PC-9 (cell line): ENCODE results near the gene CLEC2B. TPM values are rescaled to one million over a fixed set of nuclear protein-coding genes. Genes with fewer than 3 reads are reported as not detected.

ENCODE experiments used
- BruUV-seq: library from RNA; stranded (reverse); fragments of 400-500 nt; replicated peaks from 2 replicates; lab custom pipeline; 2021; lab: Mats Ljungman, UMichigan
- CTCF ChIA-PET: fragments of 300-600 bp; sonication (Branson Sonifier 250); formaldehyde crosslinking; loops from one replicate; lab custom pipeline; 2022; ENCODE audit warnings: antibody characterized with exemption; lab: Charles Lee
- POLR2A ChIA-PET: fragments of 300-600 bp; sonication (Branson Sonifier 250); formaldehyde crosslinking; loops from one replicate; lab custom pipeline; 2022; ENCODE audit warnings: antibody characterized with exemption; ENCODE audit not compliant: unreplicated experiment; lab: Charles Lee
- DNase-seq, 2 experiments: peaks; one replicate each; pipeline versions ENCODE4 v3.0.0 to v3.0.0-alpha.2; 2015 to 2022; ENCODE audit warnings: mixed read lengths in 1 of 2
- H2AFZ ChIP-seq: fragments of 200-600 bp; sonication (generic); 2 replicates; pipeline ENCODE4 v1.8.1; 2017; ENCODE audit warnings: antibody characterized with exemption
- H3F3A ChIP-seq: fragments of 200-600 bp; sonication (generic); 2 replicates; pipeline ENCODE4 v1.8.1; 2017; ENCODE audit warnings: antibody characterized with exemption, mild to moderate bottlenecking, low read depth; ENCODE audit not compliant: insufficient read depth
- H3K27ac ChIP-seq: fragments of 200-600 bp; sonication (generic); 2 replicates; pipeline ENCODE4 v1.6.1; 2016; ENCODE audit warnings: mixed run types
- H3K27me3 ChIP-seq: fragments of 200-600 bp; sonication (generic); 2 replicates; pipeline ENCODE4 v1.6.1; 2016; ENCODE audit warnings: low read depth, mixed run types; ENCODE audit not compliant: insufficient read depth
- H3K36me3 ChIP-seq: fragments of 200-600 bp; sonication (generic); 2 replicates; pipeline ENCODE4 v1.6.1; 2016; ENCODE audit warnings: low read depth, mixed run types
- H3K4me1 ChIP-seq: fragments of 200-600 bp; sonication (generic); replicated peaks from 2 replicates; pipeline ENCODE4 v1.6.1; 2016; ENCODE audit warnings: mixed run types; ENCODE audit not compliant: insufficient read depth
- H3K4me2 ChIP-seq: fragments of 200-600 bp; sonication (generic); 2 replicates; pipeline ENCODE4 v1.6.1; 2017; ENCODE audit warnings: mixed run types
- H3K4me3 ChIP-seq: fragments of 200-600 bp; sonication (generic); 2 replicates; pipeline ENCODE4 v1.6.1; 2016; ENCODE audit warnings: mixed run types
- H3K79me2 ChIP-seq: fragments of 200-600 bp; sonication (generic); 2 replicates; pipeline ENCODE4 v1.6.1; 2017; ENCODE audit warnings: low read depth, mixed run types
- H3K9me2 ChIP-seq: fragments of 200-600 bp; sonication (generic); 2 replicates; pipeline ENCODE4 v1.8.1; 2017; ENCODE audit warnings: mild to moderate bottlenecking; ENCODE audit not compliant: insufficient read depth
- H3K9me3 ChIP-seq: fragments of 200-600 bp; sonication (generic); 2 replicates; pipeline ENCODE4 v1.8.1; 2016; ENCODE audit warnings: low read depth; ENCODE audit not compliant: insufficient read depth
- H4K20me1 ChIP-seq: fragments of 200-600 bp; sonication (generic); 2 replicates; pipeline ENCODE4 v1.8.1; 2017; ENCODE audit not compliant: insufficient read depth
- CTCF ChIP-seq: fragments of 200-600 bp; sonication (generic); conservative IDR thresholded peaks from 2 replicates; pipeline ENCODE4 v1.6.1; 2017; ENCODE audit warnings: mixed run types, antibody characterized with exemption, mild to moderate bottlenecking, moderate library complexity
- EZH2 ChIP-seq: fragments of 200-600 bp; sonication (generic); IDR thresholded peaks from 2 replicates; pipeline ENCODE4 v1.8.0; 2017; ENCODE audit warnings: antibody characterized with exemption, low read depth
- intact Hi-C: fragments of 100-400 bp; cut with micrococcal nuclease; formaldehyde crosslinking; loops from one replicate; pipeline ENCODE4 v1.10.0; 2022; ENCODE audit not compliant: unreplicated experiment
- total RNA-seq: library from RNA; stranded (reverse); gene quantifications from 2 replicates; pipeline ENCODE4 v1.2.3, GENCODE V29; 2021

CLEC2B gene
- total RNA-seq, 1 experiment from 2014 or later, result 3.9 TPM

GRCh38 chr12:9829982-9830381, 39.2 kb downstream of the CLEC2B start:
- intact Hi-C loops, result no loop called here
- no peaks in the 10 kb centered on the region for H4K20me1 ChIP-seq
- no TSS peak for BruUV-seq
- H3K4me2 ChIP-seq, result no peak overlapping the region
- CTCF ChIA-PET, result interaction anchor here (0.6 kb wide), 1 partner anchor 307 kb away, joined by 8 read pairs; no protein-coding TSS in a partner anchor
- DNase-seq, result peak in 1 of 2 experiments; percentile 19
- POLR2A ChIA-PET, result interaction anchor here (0.5 kb wide), 1 partner anchor 13 kb away, joined by 27 read pairs; no protein-coding TSS in a partner anchor
- H3K27me3 ChIP-seq, result no peaks in the 10 kb centered on the region
- H3K36me3 ChIP-seq, result no peaks in the 10 kb centered on the region
- no peak overlapping the region for H3K4me3 ChIP-seq
- H2AFZ ChIP-seq, result no peak overlapping the region
- no peaks in the 10 kb centered on the region for H3K9me2 ChIP-seq
- H3F3A ChIP-seq, result no peaks in the 10 kb centered on the region
- no peaks in the 10 kb centered on the region for H3K9me3 ChIP-seq
- no peaks in the 10 kb centered on the region for H3K4me1 ChIP-seq
- H3K79me2 ChIP-seq, result no peaks in the 10 kb centered on the region
- H3K27ac ChIP-seq, result no peak overlapping the region
- TF ChIP-seq EZH2 (no peak), CTCF (no peak)

- CTCF ChIA-PET, result interaction anchor here (0.6 kb wide), 1 partner anchor 307 kb away, joined by 8 read pairs; no protein-coding TSS in a partner anchor
Measured at GRCh38 chr12:9829483-9829882, 39.7 kb downstream of the CLEC2B start.

GRCh38 chr12:9827209-9827888, 41.8 kb downstream of the CLEC2B start, which contains the start of gene KLRF1:
TSS of gene KLRF1 (plus strand) at chr12:9827481. CDS start at chr12:9827545, 64 bp downstream.
- Histone ChIP-seq H3K79me2 (no peaks in the 10 kb centered on the region), H3K4me2 (no peak within 1 kb of the TSS), H3K4me3 (no peak within 1 kb of the TSS), H3F3A (no peaks in the 10 kb centered on the region), H3K27ac (no peak within 1 kb of the TSS), H3K27me3 (no peaks in the 10 kb centered on the region), H2AFZ (no peak within 1 kb of the TSS), H3K36me3 (no peaks in the 10 kb centered on the region), H4K20me1 (no peaks in the 10 kb centered on the region), H3K4me1 (no peaks in the 10 kb centered on the region), H3K9me2 (no peaks in the 10 kb centered on the region), H3K9me3 (no peaks in the 10 kb centered on the region)
- no peak for DNase-seq
- intact Hi-C loops, result no loop called here
- BruUV-seq, result no TSS peak
- TF ChIP-seq EZH2 (no peak), CTCF (no peak)
- CTCF ChIA-PET, result no interaction called here
- POLR2A ChIA-PET, result no interaction called here

More at GRCh38 chr12:9829483-9829882, 39.7 kb downstream of the CLEC2B start:
- Histone ChIP-seq H3K27ac (no peak overlapping the region), H3K27me3 (no peaks in the 10 kb centered on the region), H4K20me1 (no peaks in the 10 kb centered on the region), H3K4me1 (no peaks in the 10 kb centered on the region), H3K4me2 (no peak overlapping the region), H3K9me2 (no peaks in the 10 kb centered on the region), H3K4me3 (no peak overlapping the region), H3K79me2 (no peaks in the 10 kb centered on the region), H3F3A (no peaks in the 10 kb centered on the region), H3K9me3 (no peaks in the 10 kb centered on the region), H2AFZ (no peak overlapping the region), H3K36me3 (no peaks in the 10 kb centered on the region)
- no TSS peak for BruUV-seq
- POLR2A ChIA-PET, result no interaction called here
- TF ChIP-seq CTCF (no peak), EZH2 (no peak)
- no peak for DNase-seq
- intact Hi-C loops, result no loop called here
